HG03565 (cell line): ENCODE data around the gene NT5DC2.

Experiments used
- ATAC-seq: cut with Tn5 transposase; IDR thresholded peaks from one replicate; pipeline ENCODE4 v1.9.1; 2021; ENCODE audit warnings: mild to moderate bottlenecking, moderate library complexity; ENCODE audit not compliant: unreplicated experiment

Gene NT5DC2

GRCh38 chr3:52512727-52513126 is 20.9 kb downstream of the NT5DC2 start:
- no peak for ATAC-seq

GRCh38 chr3:52512105-52512504 is 21.6 kb downstream of the NT5DC2 start:
- ATAC-seq: no peak

- ATAC-seq: no peak
Observed at GRCh38 chr3:52511509-52511908, 22.1 kb downstream of the NT5DC2 start.

- ATAC-seq: no peak
Observed at GRCh38 chr3:52509753-52510328, 23.8 kb downstream of the NT5DC2 start.

- no peak for ATAC-seq
Observed at GRCh38 chr3:52507359-52507758, 26.3 kb downstream of the NT5DC2 start.

- no peak for ATAC-seq
Observed at GRCh38 chr3:52506266-52506966, 27.2 kb downstream of the NT5DC2 start.

- no peak for ATAC-seq
Observed at GRCh38 chr3:52504977-52505376, 28.7 kb downstream of the NT5DC2 start.

GRCh38 chr3:52503788-52504424 is 29.8 kb downstream of the NT5DC2 start:
- ATAC-seq: no peak

GRCh38 chr3:52502808-52503350 is 30.8 kb downstream of the NT5DC2 start:
- ATAC-seq: no peak

GRCh38 chr3:52502001-52502400 is 31.7 kb downstream of the NT5DC2 start:
- ATAC-seq: no peak

- ATAC-seq: no peak
Observed at GRCh38 chr3:52501046-52501445, 32.6 kb downstream of the NT5DC2 start.

- no peak for ATAC-seq
Observed at GRCh38 chr3:52498137-52499054, 35.3 kb downstream of the NT5DC2 start.

GRCh38 chr3:52495777-52496602 is 37.7 kb downstream of the NT5DC2 start:
- no peak for ATAC-seq

GRCh38 chr3:52494886-52495495 is 38.7 kb downstream of the NT5DC2 start, which contains the start of gene STAB1:
TSS of gene STAB1 (plus strand) at chr3:52495338. CDS start at chr3:52495414, 76 bp downstream.
- ATAC-seq: no peak

GRCh38 chr3:52494445-52494844 is 39.2 kb downstream of the NT5DC2 start:
- no peak for ATAC-seq

GRCh38 chr3:52493232-52494017 is 40.2 kb downstream of the NT5DC2 start:
- no peak for ATAC-seq

- no peak for ATAC-seq
Observed at GRCh38 chr3:52492059-52492458, 41.6 kb downstream of the NT5DC2 start.

- no peak for ATAC-seq
Observed at GRCh38 chr3:52490939-52491526, 42.6 kb downstream of the NT5DC2 start.
